ENCODE data around the gene PARP3.

GRCh38 chr3:51934991-51935885 lies 6.9 kb upstream of the PARP3 start:
- TF ChIP-seq SMC3 (IDR thresholded peaks at IDR 0.05), result no peak
- TF ChIP-seq E2F6 (IDR thresholded peaks at IDR 0.05; ENCODE audit: borderline replicate concordance, low read depth), result no peak
- TF ChIP-seq CTCF (IDR thresholded peaks at IDR 0.05), result no peak
- no peak for TF ChIP-seq ZFP36 (IDR thresholded peaks at IDR 0.05; ENCODE audit: borderline replicate concordance, partially characterized antibody)
- no peak for TF ChIP-seq EP300 (IDR thresholded peaks at IDR 0.05)
- TF ChIP-seq ZSCAN20 (CRISPR knock-in tag; IDR thresholded peaks at IDR 0.05), result no peak

Measured in A549 (cell line).